Medulla oblongata (tissue), 1 donor: ENCODE results near the gene ACVR1B.

Experiments
- DNase-seq: peaks from one replicate; pipeline ENCODE4 v3.0.0-alpha.2; 2015; ENCODE audit errors: extremely low spot score

Gene ACVR1B

DNA sequence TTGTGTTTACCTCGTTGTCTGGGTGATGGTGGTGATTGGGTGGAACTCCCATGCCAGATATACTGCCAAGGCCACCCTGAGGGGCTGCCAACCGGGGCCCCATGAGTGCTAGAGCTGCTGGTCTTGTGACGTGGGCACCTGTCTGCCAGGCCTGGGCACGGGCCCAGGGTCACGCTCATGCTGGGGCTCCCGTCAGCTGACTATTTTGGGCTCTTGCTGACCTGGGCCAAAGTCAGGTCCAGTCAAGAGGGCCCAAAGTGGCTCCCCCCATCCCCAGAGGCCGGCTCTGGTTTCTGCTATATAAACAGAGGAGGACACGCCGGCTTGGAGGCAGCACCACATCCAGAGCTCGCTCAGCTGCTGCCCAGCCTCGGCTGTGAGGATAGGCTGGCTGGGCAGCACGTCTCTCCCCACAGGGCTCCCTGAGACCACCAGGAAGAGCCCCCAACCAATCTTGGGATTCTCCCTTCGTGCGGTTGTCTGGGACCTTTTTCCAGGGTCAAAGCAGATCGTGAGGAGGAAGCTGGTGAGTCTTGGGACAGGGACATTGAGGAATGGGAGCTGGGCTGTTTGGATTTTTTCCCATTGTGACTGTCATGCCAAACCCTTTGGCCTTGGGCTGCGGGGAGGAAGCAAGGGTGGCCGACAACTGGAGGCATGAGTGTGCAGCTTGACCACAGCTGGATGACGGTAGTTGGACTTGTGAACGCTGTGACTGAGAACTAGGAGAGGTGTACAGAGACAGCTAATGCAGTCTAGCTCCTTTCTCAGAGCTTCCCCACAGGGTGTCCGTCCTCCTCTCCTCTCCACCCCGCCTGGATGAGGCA, 92.1 kb downstream of the ACVR1B start:
- no peak for DNase-seq

DNA sequence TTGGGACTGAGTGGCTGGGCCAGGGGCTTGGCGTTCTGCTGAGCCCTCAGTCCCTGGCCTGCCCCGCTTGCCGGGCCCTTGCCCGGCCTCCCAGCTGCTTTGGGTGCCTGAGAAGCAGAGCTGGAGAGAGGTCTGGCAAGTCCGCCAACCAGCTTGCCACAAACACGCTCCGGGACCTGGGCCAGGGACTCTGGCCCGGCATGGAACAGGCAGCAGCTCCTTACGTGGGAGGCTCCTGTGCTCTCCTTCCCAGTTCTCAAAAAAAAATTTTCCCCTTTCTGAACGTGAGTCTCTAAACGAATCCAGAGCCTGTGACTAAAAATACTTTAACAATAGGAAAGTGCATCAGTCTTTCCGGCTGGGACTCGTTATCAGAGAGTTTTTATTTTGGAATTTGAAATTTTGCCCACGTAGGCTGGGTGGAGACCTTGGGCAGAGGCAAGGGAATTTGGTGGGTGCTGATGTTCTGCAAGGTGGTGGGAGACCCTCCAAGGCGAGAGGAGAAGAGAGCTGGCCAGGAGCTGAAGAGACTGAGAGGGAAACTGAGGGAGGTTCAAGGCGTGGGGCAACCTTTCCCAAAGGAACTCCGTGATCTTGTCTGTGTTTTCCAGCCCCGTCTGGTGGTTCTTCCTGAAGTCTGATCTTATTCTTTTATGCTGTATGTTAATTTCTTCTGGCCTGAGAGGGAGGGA, 92.9 kb downstream of the ACVR1B start:
- peak; percentile 83 for DNase-seq

DNA sequence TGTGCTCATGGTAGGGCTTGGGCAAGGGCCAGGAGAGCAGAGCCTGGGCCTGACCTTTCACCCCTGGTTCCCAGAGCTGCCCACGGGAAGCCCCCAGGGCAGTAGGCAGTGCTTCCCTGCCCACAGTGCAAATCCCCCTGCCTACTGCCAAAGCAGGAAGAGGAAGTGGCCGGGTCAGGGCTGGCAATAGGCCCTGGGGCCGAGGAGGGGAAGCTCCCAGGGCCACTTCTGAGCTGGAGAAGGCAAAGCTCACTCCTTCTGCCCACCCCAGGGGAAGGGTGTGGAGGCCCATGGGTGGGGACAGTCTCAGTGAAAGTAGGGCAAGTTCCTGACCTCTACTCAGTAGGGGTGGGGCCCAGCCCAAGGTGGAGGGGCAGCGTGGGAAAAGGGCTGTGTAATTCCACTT, 94.3 kb downstream of the ACVR1B start:
- DNase-seq = no peak
